K562 (cell line): ENCODE data around the gene PRAC2. TPM values are rescaled to one million over a fixed set of nuclear protein-coding genes. Genes with fewer than 3 reads are reported as not detected.

Experiments used
- ARID2 ChIP-seq: fragments of 450-650 bp; IDR thresholded peaks from 2 replicates; pipeline ENCODE4 v1.6.1; 2017; ENCODE audit warnings: antibody characterized with exemption, mild to moderate bottlenecking
- ATF7 ChIP-seq: fragments of 450-650 bp; IDR thresholded peaks from 2 replicates; pipeline ENCODE4 v1.7.1; 2014; ENCODE audit warnings: mild to moderate bottlenecking, moderate library complexity
- BHLHE40 ChIP-seq: IDR thresholded peaks from 2 replicates; pipeline ENCODE4 v1.6.1; 2011; ENCODE audit warnings: low read length, improper control_type of control experiment
- CC2D1A ChIP-seq: fragments of 450-650 bp; IDR thresholded peaks from 2 replicates; pipeline ENCODE4 v1.6.1; 2017; ENCODE audit warnings: mild to moderate bottlenecking
- CCNT2 ChIP-seq: IDR thresholded peaks from 2 replicates; pipeline ENCODE4 v1.6.1; 2011; ENCODE audit warnings: borderline replicate concordance, low read depth, mild to moderate bottlenecking, moderate library complexity, mixed read lengths, low read length; ENCODE audit not compliant: insufficient read length; ENCODE audit errors: extremely low read depth
- CXXC5 ChIP-seq: fragments of 250-450 bp; sonication (Bioruptor Pico); IDR thresholded peaks from 2 replicates; pipeline ENCODE4 v1.8.0; 2022; ENCODE audit warnings: inconsistent platforms, mild to moderate bottlenecking, moderate library complexity
- ESRRA ChIP-seq: fragments of 450-650 bp; IDR thresholded peaks from 2 replicates; pipeline ENCODE4 v1.6.1; 2014; ENCODE audit warnings: low read depth, mild to moderate bottlenecking, moderate library complexity, borderline replicate concordance
- FOXK1 ChIP-seq: sonication (generic); formaldehyde crosslinking; IDR thresholded peaks from 2 replicates; pipeline ENCODE4 v1.8.0; 2022; ENCODE audit warnings: missing genetic modification reagents, mild to moderate bottlenecking, borderline replicate concordance
- KDM4B ChIP-seq, 2 experiments: fragments of 450-650 bp in 1 of 2; sonication (generic) in 1 of 2; IDR thresholded peaks; 2 replicates each; pipeline ENCODE4 v1.6.1; 2016 to 2017; ENCODE audit warnings: borderline replicate concordance in 2 of 2, antibody characterized with exemption in 1 of 2, low read depth in 1 of 2, mild to moderate bottlenecking in 1 of 2
- NR2F6 ChIP-seq: fragments of 450-650 bp; formaldehyde crosslinking; IDR thresholded peaks from 2 replicates; pipeline ENCODE4 v1.4.0; 2020; ENCODE audit warnings: mild to moderate bottlenecking
- SMAD4 ChIP-seq: fragments of 250-450 bp; sonication (Bioruptor Pico); conservative IDR thresholded peaks from 2 replicates; pipeline ENCODE4 v1.8.0; 2021; ENCODE audit warnings: inconsistent platforms, mild to moderate bottlenecking, moderate library complexity
- STAG1 ChIP-seq: sonication (generic); formaldehyde crosslinking; IDR thresholded peaks from 2 replicates; pipeline ENCODE4 v1.5.0; 2020; ENCODE audit warnings: missing genetic modification reagents, borderline replicate concordance
- ZBTB17 ChIP-seq: fragments of 450-650 bp; formaldehyde crosslinking; IDR thresholded peaks from 2 replicates; pipeline ENCODE4 v1.4.0; 2020; ENCODE audit warnings: mild to moderate bottlenecking
- ZBTB7A ChIP-seq: IDR thresholded peaks from 2 replicates; pipeline ENCODE4 v1.6.1; 2011; ENCODE audit warnings: low read depth, mild to moderate bottlenecking, low read length, moderate library complexity, borderline replicate concordance; ENCODE audit not compliant: control insufficient read depth
- ZFP36 ChIP-seq: fragments of 150-350 bp; IDR thresholded peaks from 2 replicates; pipeline ENCODE4 v1.6.1; 2018; ENCODE audit warnings: low read length, low read depth; ENCODE audit not compliant: partially characterized antibody
- ZNF12 ChIP-seq: sonication (generic); formaldehyde crosslinking; IDR thresholded peaks from 2 replicates; pipeline ENCODE4 v1.4.0; 2020; ENCODE audit warnings: mild to moderate bottlenecking, missing genetic modification reagents
- ZNF764 ChIP-seq: fragments of 250-450 bp; sonication (Bioruptor Pico); IDR thresholded peaks from 2 replicates; pipeline ENCODE4 v1.4.0; 2020; ENCODE audit warnings: low read depth, mild to moderate bottlenecking, moderate library complexity
- polyA plus RNA-seq, 8 experiments: library from polyadenylated mRNA; depleted of rRNA in 4 of 8; stranded (reverse) in 5 of 8; unstranded in 3 of 8; fragments of >200 nt; fragmentation: Nextera tagmentation in 2 of 8; fragmentation: Illumina TruSeq in 1 of 8; extraction: Ambion mirVana in 2 of 8; extraction: Trizol in 1 of 8; gene quantifications; 2 replicates each; pipeline versions ENCODE4 v1.2.1 to v1.2.3, GENCODE V29; 2011 to 2014; ENCODE audit warnings: inconsistent platforms in 1 of 8, missing spikeins in 1 of 8
- total RNA-seq, 7 experiments: library from RNA; depleted of rRNA in 6 of 7; stranded (reverse); fragments of >200 nt in 6 of 7; fragmentation: Illumina TruSeq in 2 of 7; extraction: Trizol in 2 of 7; gene quantifications; 2 replicates each; pipeline versions ENCODE4 v1.2.1 to v1.2.3, GENCODE V29; 2011 to 2021; ENCODE audit warnings: low replicate concordance in 1 of 7
- TF ChIP-seq, protein P1 (sequence below), 2 experiments: fragments of 450-650 bp; IDR thresholded peaks; 2 replicates each; pipeline ENCODE4 v1.6.1; 2016
- TF ChIP-seq, protein P2 (sequence below): sonication (generic); formaldehyde crosslinking; IDR thresholded peaks from 2 replicates; pipeline ENCODE4 v1.9.0; 2022; ENCODE audit warnings: mild to moderate bottlenecking, missing genetic modification reagents
- TF ChIP-seq, protein P3 (sequence below): fragments of 450-650 bp; IDR thresholded peaks from 2 replicates; pipeline ENCODE4 v1.6.1; 2016
- TF ChIP-seq, protein P4 (sequence below): conservative IDR thresholded peaks from 2 replicates; pipeline ENCODE4 v1.6.1; 2011; ENCODE audit warnings: low read depth, mild to moderate bottlenecking, low read length; ENCODE audit not compliant: control insufficient read depth
- TF ChIP-seq, protein P5 (sequence below): fragments of 250-450 bp; sonication (Bioruptor Pico); IDR thresholded peaks from 2 replicates; pipeline ENCODE4 v1.8.0; 2022; ENCODE audit warnings: moderate library complexity, mild to moderate bottlenecking, inconsistent platforms

The PRAC2 gene
- total and polyA plus RNA-seq, 9 of the 15 experiments (the other 6 are each of a cell fraction or from before 2014, with no cell fraction given), result not detected

DNA sequence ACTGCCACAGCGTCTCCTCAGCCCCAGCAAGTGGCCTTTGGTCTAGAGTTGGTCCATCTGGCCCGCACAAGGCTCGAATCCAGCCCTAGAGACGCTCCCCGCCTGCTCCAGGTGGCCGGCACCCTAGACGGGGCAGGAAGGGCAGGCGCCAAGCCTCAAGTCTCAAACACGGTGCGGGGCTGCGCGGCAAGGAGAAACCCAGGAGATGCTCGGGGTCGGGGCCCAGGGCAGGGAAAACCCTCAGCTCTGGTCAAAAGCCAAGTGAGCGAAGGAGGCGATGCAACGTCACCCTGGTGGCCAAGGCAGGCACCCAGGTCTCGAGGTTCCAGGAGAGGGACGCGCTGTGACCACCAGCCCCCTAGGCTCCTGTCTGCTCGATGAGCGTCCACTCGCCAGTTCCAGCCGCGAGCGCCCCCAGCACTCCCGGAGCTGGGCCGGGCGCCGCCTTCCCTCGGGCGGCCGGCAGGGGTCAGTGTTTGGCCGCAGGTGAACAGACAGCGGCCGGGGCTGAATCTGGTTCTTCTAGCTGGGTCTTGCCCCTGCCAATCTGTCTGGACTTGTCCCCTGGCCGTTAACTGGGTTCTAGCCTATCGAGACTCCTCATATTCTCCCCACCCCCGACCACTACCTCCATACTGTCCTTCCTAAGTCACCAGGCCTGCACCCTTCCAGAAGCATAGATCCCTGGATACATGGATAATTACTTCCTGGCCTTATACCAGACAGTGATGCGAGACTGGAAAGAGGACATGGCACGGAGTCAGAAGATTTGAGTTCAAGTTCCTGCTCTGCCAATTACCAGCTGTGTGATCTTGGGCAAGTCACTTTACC, 44.6 kb upstream of the PRAC2 start (continued):
- TF ChIP-seq, protein P1, sequence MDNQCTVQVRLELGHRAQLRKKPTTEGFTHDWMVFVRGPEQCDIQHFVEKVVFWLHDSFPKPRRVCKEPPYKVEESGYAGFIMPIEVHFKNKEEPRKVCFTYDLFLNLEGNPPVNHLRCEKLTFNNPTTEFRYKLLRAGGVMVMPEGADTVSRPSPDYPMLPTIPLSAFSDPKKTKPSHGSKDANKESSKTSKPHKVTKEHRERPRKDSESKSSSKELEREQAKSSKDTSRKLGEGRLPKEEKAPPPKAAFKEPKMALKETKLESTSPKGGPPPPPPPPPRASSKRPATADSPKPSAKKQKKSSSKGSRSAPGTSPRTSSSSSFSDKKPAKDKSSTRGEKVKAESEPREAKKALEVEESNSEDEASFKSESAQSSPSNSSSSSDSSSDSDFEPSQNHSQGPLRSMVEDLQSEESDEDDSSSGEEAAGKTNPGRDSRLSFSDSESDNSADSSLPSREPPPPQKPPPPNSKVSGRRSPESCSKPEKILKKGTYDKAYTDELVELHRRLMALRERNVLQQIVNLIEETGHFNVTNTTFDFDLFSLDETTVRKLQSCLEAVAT (IDR thresholded peaks at IDR 0.05), result peak in 1 of 2 experiments; percentile 72; a peak in 2 of 4 replicates
- peak; percentile 18; the same call in 1 of the 2 replicates for TF ChIP-seq ARID2
- TF ChIP-seq ZBTB17 (CRISPR knock-in tag), result peak; percentile 95
- 0 out of 2 replicates have a peak, but pooled peaks have one; percentile 15 for TF ChIP-seq CXXC5 (CRISPR knock-in tag)
- TF ChIP-seq ZNF764, result peak; percentile 58; the same call in 1 of the 2 replicates
- 0 out of 2 replicates have a peak, but pooled peaks have one; percentile 32 for TF ChIP-seq ESRRA
- TF ChIP-seq ATF7, result 0 out of 2 replicates have a peak, but pooled peaks have one; percentile 25
- TF ChIP-seq BHLHE40, result no peak
- TF ChIP-seq STAG1 (CRISPR knock-in tag), result peak; percentile 70; the same call in 1 of the 2 replicates
- TF ChIP-seq, protein P2, sequence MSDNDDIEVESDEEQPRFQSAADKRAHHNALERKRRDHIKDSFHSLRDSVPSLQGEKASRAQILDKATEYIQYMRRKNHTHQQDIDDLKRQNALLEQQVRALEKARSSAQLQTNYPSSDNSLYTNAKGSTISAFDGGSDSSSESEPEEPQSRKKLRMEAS, result 0 out of 2 replicates have a peak, but pooled peaks have one; percentile 30
- TF ChIP-seq KDM4B (IDR thresholded peaks at IDR 0.05; ENCODE audit: borderline replicate concordance in 2 of 2, low read depth in 1 of 2), result 0 out of 4 replicates have a peak, but pooled peaks of 1 of the 2 experiments have one; percentile 30
- 0 out of 2 replicates have a peak, but pooled peaks have one; percentile 14 for TF ChIP-seq SMAD4 (CRISPR knock-in tag)
- no peak for TF ChIP-seq ZFP36
- TF ChIP-seq FOXK1 (CRISPR knock-in tag), result peak; percentile 18; the same call in 1 of the 2 replicates
- TF ChIP-seq ZNF12 (CRISPR knock-in tag), result 0 out of 2 replicates have a peak, but pooled peaks have one; percentile 54
- TF ChIP-seq, protein P3, sequence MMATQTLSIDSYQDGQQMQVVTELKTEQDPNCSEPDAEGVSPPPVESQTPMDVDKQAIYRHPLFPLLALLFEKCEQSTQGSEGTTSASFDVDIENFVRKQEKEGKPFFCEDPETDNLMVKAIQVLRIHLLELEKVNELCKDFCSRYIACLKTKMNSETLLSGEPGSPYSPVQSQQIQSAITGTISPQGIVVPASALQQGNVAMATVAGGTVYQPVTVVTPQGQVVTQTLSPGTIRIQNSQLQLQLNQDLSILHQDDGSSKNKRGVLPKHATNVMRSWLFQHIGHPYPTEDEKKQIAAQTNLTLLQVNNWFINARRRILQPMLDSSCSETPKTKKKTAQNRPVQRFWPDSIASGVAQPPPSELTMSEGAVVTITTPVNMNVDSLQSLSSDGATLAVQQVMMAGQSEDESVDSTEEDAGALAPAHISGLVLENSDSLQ, result 0 out of 2 replicates have a peak, but pooled peaks have one; percentile 22
- peak; percentile 45; the same call in 1 of the 2 replicates for TF ChIP-seq ZBTB7A
- TF ChIP-seq, protein P4, sequence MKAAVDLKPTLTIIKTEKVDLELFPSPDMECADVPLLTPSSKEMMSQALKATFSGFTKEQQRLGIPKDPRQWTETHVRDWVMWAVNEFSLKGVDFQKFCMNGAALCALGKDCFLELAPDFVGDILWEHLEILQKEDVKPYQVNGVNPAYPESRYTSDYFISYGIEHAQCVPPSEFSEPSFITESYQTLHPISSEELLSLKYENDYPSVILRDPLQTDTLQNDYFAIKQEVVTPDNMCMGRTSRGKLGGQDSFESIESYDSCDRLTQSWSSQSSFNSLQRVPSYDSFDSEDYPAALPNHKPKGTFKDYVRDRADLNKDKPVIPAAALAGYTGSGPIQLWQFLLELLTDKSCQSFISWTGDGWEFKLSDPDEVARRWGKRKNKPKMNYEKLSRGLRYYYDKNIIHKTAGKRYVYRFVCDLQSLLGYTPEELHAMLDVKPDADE, result 0 out of 2 replicates have a peak, but pooled peaks have one; percentile 50
- peak; percentile 30 for TF ChIP-seq CCNT2
- peak; percentile 53 for TF ChIP-seq CC2D1A
- TF ChIP-seq, protein P5, sequence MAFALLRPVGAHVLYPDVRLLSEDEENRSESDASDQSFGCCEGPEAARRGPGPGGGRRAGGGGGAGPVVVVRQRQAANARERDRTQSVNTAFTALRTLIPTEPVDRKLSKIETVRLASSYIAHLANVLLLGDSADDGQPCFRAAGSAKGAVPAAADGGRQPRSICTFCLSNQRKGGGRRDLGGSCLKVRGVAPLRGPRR (CRISPR knock-in tag), result no peak
- no peak for TF ChIP-seq NR2F6
